Endothelial cell of umbilical vein (primary cell): ENCODE data around the gene GPATCH11. TPM values are rescaled to one million over a fixed set of nuclear protein-coding genes. Genes with fewer than 3 reads are reported as not detected.

Experiments
- BruUV-seq: library from RNA; stranded (reverse); fragments of 400-500 nt; replicated peaks from 2 replicates; lab custom pipeline; 2021; lab: Mats Ljungman, UMichigan
- CTCF ChIA-PET: fragments of 300-600, 350-600 bp; sonication (Branson Sonifier 250); formaldehyde crosslinking; loops from one replicate; lab custom pipeline; 2021; ENCODE audit warnings: antibody characterized with exemption, inconsistent platforms; lab: Charles Lee
- POLR2A ChIA-PET: fragments of 300-600, 350-600 bp; sonication (Branson Sonifier 250); formaldehyde crosslinking; loops from one replicate; lab custom pipeline; 2021; ENCODE audit warnings: antibody characterized with exemption, inconsistent platforms; lab: Charles Lee
- DNase-seq: peaks from one replicate; pipeline ENCODE4 v3.0.0-alpha.2; 2011; ENCODE audit warnings: low read depth, low spot score
- FAIRE-seq: peaks from 2 replicates; lab custom pipeline; 2011; peaks lifted over from hg19 to GRCh38; lab: Jason Lieb, UNC
- H2AFZ ChIP-seq: 2 replicates; pipeline ENCODE4 v1.6.0; 2012; ENCODE audit warnings: low read depth, low read length, control low read depth, inconsistent platforms
- H3K27ac ChIP-seq: 2 replicates; pipeline ENCODE4 v1.5.1; 2011; ENCODE audit warnings: low read depth, mild to moderate bottlenecking, control low read depth, low read length, moderate library complexity; ENCODE audit not compliant: insufficient read depth
- H3K27me3 ChIP-seq, 2 experiments: 2 replicates each; pipeline versions ENCODE4 v1.6.0 to v1.6.1; 2011; ENCODE audit warnings: low read length in 2 of 2, mixed read lengths in 1 of 2; ENCODE audit not compliant: control insufficient read depth in 2 of 2, insufficient read depth in 2 of 2
- H3K36me3 ChIP-seq, 2 experiments: 2 replicates in 1 of 2; 3 replicates in 1 of 2; pipeline ENCODE4 v1.5.1; 2011; ENCODE audit warnings: low read length in 2 of 2, mild to moderate bottlenecking in 1 of 2, moderate library complexity in 1 of 2; ENCODE audit not compliant: control insufficient read depth in 2 of 2, insufficient read depth in 2 of 2; ENCODE audit errors: extremely low read depth in 1 of 2
- H3K4me1 ChIP-seq: 3 replicates; pipeline ENCODE4 v1.5.1; 2011; ENCODE audit warnings: mild to moderate bottlenecking, low read length; ENCODE audit not compliant: control insufficient read depth, insufficient read depth; ENCODE audit errors: extremely low read depth
- H3K4me2 ChIP-seq: 2 replicates; pipeline ENCODE4 v1.6.1; 2011; ENCODE audit warnings: low read length, control low read depth, mixed read lengths; ENCODE audit not compliant: insufficient read depth
- H3K4me3 ChIP-seq, 3 experiments: fragments of 200-600 bp in 1 of 3; sonication (generic), shearing (Covaris generic) in 1 of 3; replicated peaks in 1 of 3; 2 replicates each; pipeline ENCODE4 v1.5.1; 2011 to 2016; ENCODE audit warnings: control low read depth in 3 of 3, low read length in 3 of 3, mild to moderate bottlenecking in 2 of 3, inconsistent platforms in 1 of 3, low read depth in 1 of 3, moderate library complexity in 1 of 3; ENCODE audit not compliant: insufficient read depth in 1 of 3
- H3K79me2 ChIP-seq: 2 replicates; pipeline ENCODE4 v1.6.0; 2012; ENCODE audit warnings: low read length, inconsistent platforms; ENCODE audit not compliant: control insufficient read depth, insufficient read depth
- H3K9ac ChIP-seq: replicated peaks from 2 replicates; pipeline ENCODE3; 2011; ENCODE audit warnings: low read length, control low read depth; ENCODE audit not compliant: insufficient read depth; ENCODE audit errors: extremely low read depth
- H3K9me1 ChIP-seq: replicated peaks from 3 replicates; pipeline ENCODE4 v1.6.0; 2011; ENCODE audit warnings: mild to moderate bottlenecking, low read length; ENCODE audit not compliant: control insufficient read depth, insufficient read depth; ENCODE audit errors: extremely low read depth
- H3K9me3 ChIP-seq: replicated peaks from 2 replicates; pipeline ENCODE4 v1.5.1; 2012; ENCODE audit warnings: low read length, inconsistent platforms; ENCODE audit not compliant: control insufficient read depth, insufficient read depth
- H4K20me1 ChIP-seq: replicated peaks from 2 replicates; pipeline ENCODE3; 2011; ENCODE audit warnings: mild to moderate bottlenecking, low read length; ENCODE audit not compliant: control insufficient read depth, insufficient read depth; ENCODE audit errors: extremely low read depth
- CTCF ChIP-seq, 2 donors: IDR thresholded peaks; 1 replicate in 1 of 2; 2 replicates in 1 of 2; pipeline ENCODE4 v1.5.1; 2011; ENCODE audit warnings: low read length in 2 of 2, mild to moderate bottlenecking in 2 of 2, moderate library complexity in 2 of 2, control low read depth in 1 of 2, inconsistent platforms in 1 of 2, low read depth in 1 of 2; ENCODE audit not compliant: insufficient read depth in 1 of 2; ENCODE audit errors: extremely low read depth in 1 of 2
- EZH2 ChIP-seq: IDR thresholded peaks from 2 replicates; pipeline ENCODE4 v1.6.1; 2012; ENCODE audit warnings: borderline replicate concordance, low read depth, mild to moderate bottlenecking, moderate library complexity, low read length, inconsistent platforms; ENCODE audit not compliant: severe bottlenecking
- FOS ChIP-seq: IDR thresholded peaks from 2 replicates; pipeline ENCODE4 v1.6.1; 2011; ENCODE audit warnings: mild to moderate bottlenecking, low read length, moderate library complexity, borderline replicate concordance; ENCODE audit not compliant: insufficient read depth
- GATA2 ChIP-seq: IDR thresholded peaks from 2 replicates; pipeline ENCODE4 v1.7.0; 2011; ENCODE audit warnings: low read depth, mild to moderate bottlenecking, moderate library complexity, mixed read lengths, low read length; ENCODE audit not compliant: insufficient read length, insufficient read depth
- JUN ChIP-seq: IDR thresholded peaks from 2 replicates; pipeline ENCODE4 v1.6.1; 2011; ENCODE audit warnings: borderline replicate concordance, low read depth; ENCODE audit not compliant: insufficient read length, insufficient read depth
- MAX ChIP-seq: IDR thresholded peaks from 2 replicates; pipeline ENCODE4 v1.6.1; 2011; ENCODE audit not compliant: insufficient read depth, insufficient read length
- MYC ChIP-seq: IDR thresholded peaks from one replicate; pipeline ENCODE4 v1.6.1; 2011; ENCODE audit warnings: mild to moderate bottlenecking, low read depth, low read length
- POLR2A ChIP-seq: IDR thresholded peaks from 2 replicates; pipeline ENCODE4 v1.6.1; 2012; ENCODE audit warnings: low read depth, mild to moderate bottlenecking, control low read depth, low read length
- POLR2AphosphoS5 ChIP-seq: IDR thresholded peaks from 2 replicates; pipeline ENCODE4 v1.6.1; 2012; ENCODE audit warnings: low read depth, mild to moderate bottlenecking, control low read depth, low read length, moderate library complexity; ENCODE audit not compliant: insufficient read depth
- dilution Hi-C: fragments of 300-500 bp; cut with MboI; formaldehyde crosslinking; loops from one replicate; pipeline ENCODE4 v1.15.0; 2019; ENCODE audit warnings: low sequenced_read_pairs; ENCODE audit not compliant: extremely low pct_ligation_motif_present
- intact Hi-C: fragments of 100-400 bp; cut with micrococcal nuclease; formaldehyde crosslinking; loops from one replicate; pipeline ENCODE4 v1.10.0; 2022
- polyA plus RNA-seq, 4 experiments: library from polyadenylated mRNA; depleted of rRNA in 3 of 4; stranded (reverse) in 3 of 4; unstranded in 1 of 4; fragments of >200 nt; gene quantifications; 2 replicates each; pipeline versions ENCODE4 v1.2.1 to v1.2.3, GENCODE V29; 2011 to 2012; ENCODE audit warnings: missing spikeins in 1 of 4
- total RNA-seq: library from RNA; stranded (reverse); gene quantifications from 2 replicates; pipeline ENCODE4 v1.2.3, GENCODE V29; 2021

GPATCH11 gene
- total and polyA plus RNA-seq, 2 donors (not counting 3 experiments of a cell fraction or from before 2014, with no cell fraction given), result 2.1 to 10.2 TPM

- DNase-seq, result no peak
- no peak overlapping the region for H3K9ac ChIP-seq
- no peak overlapping the region for H3K4me2 ChIP-seq
- H3K27me3 ChIP-seq, result no peaks in the 10 kb centered on the region
- POLR2A ChIA-PET, result no interaction called here
- no peaks in the 10 kb centered on the region for H4K20me1 ChIP-seq
- no peaks in the 10 kb centered on the region for H3K9me3 ChIP-seq
- no TSS peak for BruUV-seq
- no peak overlapping the region for H3K27ac ChIP-seq
- intact Hi-C loops, result no loop called here
- TF ChIP-seq EZH2 (no peak), POLR2AphosphoS5 (no peak), MYC (no peak), POLR2A (no peak), CTCF (IDR thresholded peaks at IDR 0.05; ENCODE audit: extremely low read depth in 1 of 2, insufficient read depth in 1 of 2, low read depth in 1 of 2, low read length in 2 of 2) (no peak)
- H3K79me2 ChIP-seq, result no peaks in the 10 kb centered on the region
- no peaks in the 10 kb centered on the region for H3K9me1 ChIP-seq
- dilution Hi-C loops, result no loop called here
- no peak for FAIRE-seq
- H2AFZ ChIP-seq, result no peak overlapping the region
- H3K4me3 ChIP-seq, result no peak overlapping the region
- H3K4me1 ChIP-seq, result no peaks in the 10 kb centered on the region
- H3K36me3 ChIP-seq, result peaks cover 5 to 9% of the 10 kb centered on the region in 2 experiments
- CTCF ChIA-PET, result interaction anchor here (0.9 kb wide), 1 partner anchor 10 kb away, joined by 3 read pairs; no protein-coding TSS in a partner anchor
These were observed 24.5 kb upstream of the GPATCH11 start for GRCh38 chr2:37059841-37060240.

- H3K9me3 ChIP-seq, result no peaks in the 10 kb centered on the region
- H3K4me1 ChIP-seq, result no peaks in the 10 kb centered on the region
- DNase-seq (no peak), FAIRE-seq (no peak)
- POLR2A ChIA-PET, result no interaction called here
- no peak for TF ChIP-seq MYC
- TF ChIP-seq MAX, result no peak
- no peak for TF ChIP-seq CTCF (IDR thresholded peaks at IDR 0.05; ENCODE audit: extremely low read depth in 1 of 2, insufficient read depth in 1 of 2, low read depth in 1 of 2, low read length in 2 of 2)
- no peak for TF ChIP-seq GATA2
- TF ChIP-seq POLR2AphosphoS5, result no peak
- TF ChIP-seq POLR2A, result no peak
- TF ChIP-seq FOS, result no peak
- no peak for TF ChIP-seq JUN
- TF ChIP-seq EZH2, result no peak
- H3K9ac ChIP-seq, result no peak overlapping the region
- intact Hi-C loops (no loop called here), dilution Hi-C loops (no loop called here)
- H3K9me1 ChIP-seq, result no peaks in the 10 kb centered on the region
- no peak overlapping the region for H3K27ac ChIP-seq
- H3K79me2 ChIP-seq, result no peaks in the 10 kb centered on the region
- no peaks in the 10 kb centered on the region for H3K27me3 ChIP-seq
- CTCF ChIA-PET, result interaction anchor here (0.9 kb wide), 1 partner anchor 10 kb away, joined by 3 read pairs; no protein-coding TSS in a partner anchor
- H2AFZ ChIP-seq, result no peak overlapping the region
- peaks cover 7 to 9% of the 10 kb centered on the region in 2 experiments for H3K36me3 ChIP-seq
- no peak overlapping the region for H3K4me2 ChIP-seq
- BruUV-seq, result no TSS peak
- H4K20me1 ChIP-seq, result no peaks in the 10 kb centered on the region
- no peak overlapping the region for H3K4me3 ChIP-seq
These were observed 23.9 kb upstream of the GPATCH11 start for GRCh38 chr2:37060446-37060845.
